PC-3 (cell line): ENCODE data around the gene BDNF.

Experiments used
- EZH2 ChIP-seq: fragments of 300-600 bp; sonication (generic); IDR thresholded peaks from one replicate; pipeline ENCODE4 v1.6.1; 2017; ENCODE audit warnings: antibody characterized with exemption, mild to moderate bottlenecking, low read length; ENCODE audit not compliant: unreplicated experiment
- TF ChIP-seq, protein P1 (sequence below): fragments of 300-600 bp; sonication (generic); conservative IDR thresholded peaks from 2 replicates; pipeline ENCODE4 v1.5.1; 2017; ENCODE audit warnings: antibody characterized with exemption, low read depth, mild to moderate bottlenecking, low read length

DNA sequence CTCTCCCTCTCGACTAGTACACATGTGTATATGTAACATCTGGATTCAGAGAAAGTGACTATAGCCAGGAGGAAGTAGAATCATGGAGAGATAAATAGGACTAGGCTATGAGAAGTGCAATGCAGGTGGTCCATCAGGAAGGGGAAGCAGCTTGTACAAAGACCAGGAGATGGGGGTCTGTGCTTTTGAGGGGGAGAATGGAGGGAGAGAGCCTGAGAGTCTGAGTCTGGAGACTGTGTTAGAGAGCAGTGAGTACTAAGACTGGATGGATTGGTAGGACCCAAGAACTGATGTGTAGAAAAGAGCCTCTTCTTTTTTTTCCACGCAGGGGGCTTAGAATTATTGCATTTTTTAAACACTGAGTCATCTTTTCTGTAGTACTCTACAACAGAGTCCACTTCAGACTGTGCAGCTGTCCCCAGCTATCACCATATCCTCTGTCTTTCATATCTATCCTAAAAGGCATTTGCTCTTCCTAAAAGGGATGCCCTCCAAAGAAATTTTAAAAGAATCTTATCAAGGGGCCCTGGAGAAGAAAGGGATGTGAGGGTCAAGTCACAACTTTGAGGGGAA is 80.4 kb downstream of the BDNF start:
- TF ChIP-seq, protein P1, sequence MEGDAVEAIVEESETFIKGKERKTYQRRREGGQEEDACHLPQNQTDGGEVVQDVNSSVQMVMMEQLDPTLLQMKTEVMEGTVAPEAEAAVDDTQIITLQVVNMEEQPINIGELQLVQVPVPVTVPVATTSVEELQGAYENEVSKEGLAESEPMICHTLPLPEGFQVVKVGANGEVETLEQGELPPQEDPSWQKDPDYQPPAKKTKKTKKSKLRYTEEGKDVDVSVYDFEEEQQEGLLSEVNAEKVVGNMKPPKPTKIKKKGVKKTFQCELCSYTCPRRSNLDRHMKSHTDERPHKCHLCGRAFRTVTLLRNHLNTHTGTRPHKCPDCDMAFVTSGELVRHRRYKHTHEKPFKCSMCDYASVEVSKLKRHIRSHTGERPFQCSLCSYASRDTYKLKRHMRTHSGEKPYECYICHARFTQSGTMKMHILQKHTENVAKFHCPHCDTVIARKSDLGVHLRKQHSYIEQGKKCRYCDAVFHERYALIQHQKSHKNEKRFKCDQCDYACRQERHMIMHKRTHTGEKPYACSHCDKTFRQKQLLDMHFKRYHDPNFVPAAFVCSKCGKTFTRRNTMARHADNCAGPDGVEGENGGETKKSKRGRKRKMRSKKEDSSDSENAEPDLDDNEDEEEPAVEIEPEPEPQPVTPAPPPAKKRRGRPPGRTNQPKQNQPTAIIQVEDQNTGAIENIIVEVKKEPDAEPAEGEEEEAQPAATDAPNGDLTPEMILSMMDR = no peak
- no peak for TF ChIP-seq EZH2
